Spleen (tissue), 7 donors: Measurements from ENCODE around the gene METTL2A.
"Not testable (repeated sequence)": the region's sequence is repeated elsewhere in the genome, so short reads cannot be mapped to it uniquely, and the experiment has no call there.

Experiments used
- CTCF ChIP-seq, 11 experiments: fragments of 200-600 bp in 7 of 11; fragments of 450-650 bp in 4 of 11; sonication (generic) in 4 of 11; IDR thresholded peaks in 8 of 11; conservative IDR thresholded peaks in 3 of 11; 1 replicate in 7 of 11; 2 replicates in 4 of 11; pipeline versions ENCODE4 v1.4.0 to v1.8.0; 2016 to 2021; ENCODE audit warnings: antibody characterized with exemption in 11 of 11, inconsistent platforms in 4 of 11, mild to moderate bottlenecking in 1 of 11
- POLR2A ChIP-seq, 3 donors: fragments of 450-650 bp; IDR thresholded peaks; one replicate each; pipeline ENCODE4 v1.5.1; 2017; ENCODE audit warnings: antibody characterized with exemption in 3 of 3, mild to moderate bottlenecking in 1 of 3
- donor health status: DM: no; HTN: no; CAD: no; lungs with moderate emphysema.
- donor health status: DM: no; HTN: no; CAD: no.
- donor health status: DM: no; HTN: no; CAD: no.

DNA sequence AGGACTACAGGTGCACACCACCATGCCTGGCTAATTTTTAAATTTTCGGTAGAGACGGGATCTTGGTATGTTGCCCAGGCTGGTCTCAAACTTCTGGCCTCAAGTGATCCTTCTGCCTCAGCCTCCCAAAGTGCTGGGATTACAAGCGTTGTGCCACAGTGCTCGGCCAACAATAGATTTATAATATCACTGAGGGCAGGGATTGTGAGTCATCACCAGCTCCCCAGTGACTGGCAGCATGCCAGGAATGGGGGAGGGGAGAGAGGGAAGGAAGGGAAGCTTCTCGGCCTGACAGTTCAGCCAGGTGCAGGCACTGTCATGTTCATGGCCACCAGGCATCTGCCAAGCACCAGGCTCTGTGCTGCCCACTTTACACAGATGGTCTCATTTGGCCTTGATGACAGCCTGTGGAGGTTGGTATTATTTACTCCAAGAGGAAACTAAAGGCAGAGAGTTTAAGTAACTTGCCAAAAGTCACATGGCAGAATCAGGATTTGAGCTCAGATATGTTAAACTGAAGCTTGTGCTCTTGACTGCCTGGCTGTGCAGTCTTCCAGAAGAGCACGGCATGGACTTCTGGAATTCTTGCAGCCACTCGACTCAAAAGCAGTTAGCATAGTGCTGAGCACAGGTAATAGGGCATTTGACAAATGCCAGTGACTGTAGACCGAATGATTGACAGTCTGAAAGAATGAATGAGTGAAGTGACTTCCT lies 47.1 kb downstream of the METTL2A start:
- not testable (repeated sequence) for TF ChIP-seq POLR2A (IDR thresholded peaks at IDR 0.05); CTCF (IDR thresholded peaks at IDR 0.05 in 8 of 11, conservative IDR thresholded peaks at IDR 0.05 in 3 of 11)
